Skeletal muscle tissue (tissue), 4 donors: ENCODE data around the gene IL16. TPM values are rescaled to one million over a fixed set of nuclear protein-coding genes. Genes with fewer than 3 reads are reported as not detected.
"Not testable (repeated sequence)": the region's sequence is repeated elsewhere in the genome, so short reads cannot be mapped to it uniquely, and the experiment has no call there.

Source experiments
- H3K27ac ChIP-seq: one replicate; pipeline ENCODE4 v1.7.0; 2013; ENCODE audit warnings: mild to moderate bottlenecking, low read depth, low read length, inconsistent platforms
- H3K27me3 ChIP-seq, 3 donors: one replicate each; pipeline ENCODE4 v1.7.0; 2013; ENCODE audit warnings: low read length in 3 of 3; ENCODE audit not compliant: control insufficient read depth in 3 of 3, insufficient read depth in 3 of 3
- H3K36me3 ChIP-seq, 3 donors: one replicate each; pipeline ENCODE4 v1.7.0; 2013; ENCODE audit warnings: low read length in 3 of 3; ENCODE audit not compliant: control insufficient read depth in 3 of 3, insufficient read depth in 3 of 3
- H3K4me1 ChIP-seq, 3 donors: one replicate each; pipeline ENCODE4 v1.7.0; 2013; ENCODE audit warnings: low read length in 3 of 3, mild to moderate bottlenecking in 3 of 3; ENCODE audit not compliant: control insufficient read depth in 3 of 3, insufficient read depth in 3 of 3
- H3K4me3 ChIP-seq, 3 donors: one replicate each; pipeline ENCODE4 v1.7.0; 2013; ENCODE audit warnings: low read length in 3 of 3
- H3K9ac ChIP-seq, 3 donors: one replicate each; pipeline ENCODE4 v1.7.0; 2013; ENCODE audit warnings: low read length in 3 of 3, mild to moderate bottlenecking in 3 of 3, moderate library complexity in 2 of 3, low read depth in 1 of 3
- H3K9me3 ChIP-seq, 3 donors: one replicate each; pipeline ENCODE4 v1.7.0; 2013; ENCODE audit warnings: low read length in 3 of 3; ENCODE audit not compliant: control insufficient read depth in 3 of 3
- total RNA-seq: library from RNA; depleted of rRNA; stranded (reverse); fragments of >200 nt; gene quantifications from one replicate; pipeline ENCODE4 v1.2.3, GENCODE V29; 2014
- donor health status: Osteomylitis.

Gene IL16
- total RNA-seq, 1 donor from 2014 or later, result 4.7 TPM

- Histone ChIP-seq H3K27ac (no peak overlapping the region), H3K4me3 (no peak overlapping the region), H3K9ac (no peak overlapping the region), H3K36me3 (no peaks in the 10 kb centered on the region), H3K9me3 (peaks cover 0 to 2% (median 0%) of the 10 kb centered on the region in 3 donors), H3K4me1 (no peaks in the 10 kb centered on the region), H3K27me3 (peaks cover 3 to 5% (median 5%) of the 10 kb centered on the region in 3 donors)
Observed at GRCh38 chr15:81197688-81198281, 1.1 kb downstream of the IL16 start.

- Histone ChIP-seq H3K36me3 (no peaks in the 10 kb centered on the region), H3K27me3 (peaks cover 3 to 5% (median 5%) of the 10 kb centered on the region in 3 donors), H3K9ac (no peak overlapping the region), H3K9me3 (peaks cover 0 to 2% (median 0%) of the 10 kb centered on the region in 3 donors), H3K4me1 (no peaks in the 10 kb centered on the region), H3K4me3 (no peak overlapping the region), H3K27ac (no peak overlapping the region)
Observed at GRCh38 chr15:81199031-81199779, 2.5 kb downstream of the IL16 start.

GRCh38 chr15:81206018-81206417 lies 9.3 kb downstream of the IL16 start:
- Histone ChIP-seq H3K4me1 (no peaks in the 10 kb centered on the region), H3K9ac (no peak overlapping the region), H3K9me3 (peaks cover 0 to 5% (median 0%) of the 10 kb centered on the region in 3 donors), H3K36me3 (no peaks in the 10 kb centered on the region), H3K27me3 (no peaks in the 10 kb centered on the region), H3K4me3 (no peak overlapping the region), H3K27ac (no peak overlapping the region)

GRCh38 chr15:81207987-81208386 lies 11.3 kb downstream of the IL16 start:
- not testable (repeated sequence) for H3K27ac ChIP-seq, H3K9ac ChIP-seq, H3K27me3 ChIP-seq, H3K9me3 ChIP-seq, H3K36me3 ChIP-seq, H3K4me3 ChIP-seq, H3K4me1 ChIP-seq

- Histone ChIP-seq H3K27ac (no peak overlapping the region), H3K36me3 (no peaks in the 10 kb centered on the region), H3K4me1 (no peaks in the 10 kb centered on the region), H3K9me3 (peaks cover 0 to 5% (median 0%) of the 10 kb centered on the region in 3 donors), H3K9ac (no peak overlapping the region), H3K4me3 (no peak overlapping the region), H3K27me3 (no peaks in the 10 kb centered on the region)
Observed at GRCh38 chr15:81209635-81210034, 13.0 kb downstream of the IL16 start.

GRCh38 chr15:81211376-81211775 lies 14.7 kb downstream of the IL16 start:
- H3K27me3 ChIP-seq, result peaks cover 0 to 2% (median 0%) of the 10 kb centered on the region in 3 donors
- H3K9ac ChIP-seq, result no peak overlapping the region
- no peaks in the 10 kb centered on the region for H3K4me1 ChIP-seq
- H3K36me3 ChIP-seq, result no peaks in the 10 kb centered on the region
- no peak overlapping the region for H3K4me3 ChIP-seq
- no peak overlapping the region for H3K27ac ChIP-seq
- H3K9me3 ChIP-seq, result peaks cover 0 to 5% (median 0%) of the 10 kb centered on the region in 3 donors

- no peaks in the 10 kb centered on the region for H3K36me3 ChIP-seq
- no peak overlapping the region for H3K9ac ChIP-seq
- no peaks in the 10 kb centered on the region for H3K9me3 ChIP-seq
- no peaks in the 10 kb centered on the region for H3K4me1 ChIP-seq
- H3K27me3 ChIP-seq, result peaks cover 0 to 4% (median 0%) of the 10 kb centered on the region in 3 donors
- H3K4me3 ChIP-seq, result no peak overlapping the region
- no peak overlapping the region for H3K27ac ChIP-seq
Observed at GRCh38 chr15:81213982-81214381, 17.3 kb downstream of the IL16 start.

- Histone ChIP-seq H3K4me3 (no peak overlapping the region), H3K9me3 (no peaks in the 10 kb centered on the region), H3K27me3 (peaks cover 0 to 4% (median 4%) of the 10 kb centered on the region in 3 donors), H3K27ac (no peak overlapping the region), H3K36me3 (no peaks in the 10 kb centered on the region), H3K4me1 (no peaks in the 10 kb centered on the region), H3K9ac (no peak overlapping the region)
Observed at GRCh38 chr15:81215531-81215930, 18.9 kb downstream of the IL16 start.

- no peaks in the 10 kb centered on the region for H3K36me3 ChIP-seq
- no peaks in the 10 kb centered on the region for H3K4me1 ChIP-seq
- no peak overlapping the region for H3K27ac ChIP-seq
Observed at GRCh38 chr15:81215983-81216382, 19.3 kb downstream of the IL16 start.

GRCh38 chr15:81216422-81216821 lies 19.7 kb downstream of the IL16 start:
- Histone ChIP-seq H3K27ac (no peak overlapping the region), H3K36me3 (no peaks in the 10 kb centered on the region), H3K4me1 (peaks cover 0 to 3% (median 0%) of the 10 kb centered on the region in 3 donors), H3K9me3 (no peaks in the 10 kb centered on the region), H3K4me3 (no peak overlapping the region), H3K9ac (no peak overlapping the region), H3K27me3 (peaks cover 0 to 4% (median 4%) of the 10 kb centered on the region in 3 donors)

More at GRCh38 chr15:81215983-81216382, 19.3 kb downstream of the IL16 start:
- Histone ChIP-seq H3K9me3 (no peaks in the 10 kb centered on the region), H3K9ac (no peak overlapping the region), H3K4me3 (no peak overlapping the region), H3K27me3 (peaks cover 0 to 4% (median 4%) of the 10 kb centered on the region in 3 donors)
